ENCODE results near the gene ZNF536.

- TF ChIP-seq CTCF (IDR thresholded peaks at IDR 0.05), result no peak
- TF ChIP-seq POLR2A (IDR thresholded peaks at IDR 0.05), result no peak
Observed at GRCh38 chr19:30359936-30360335, 12.2 kb upstream of the ZNF536 start.
